Endometrial microvascular endothelial cells (primary cell): ENCODE data around the gene POLG2. TPM values are rescaled to one million over a fixed set of nuclear protein-coding genes. Genes with fewer than 3 reads are reported as not detected.
"Not testable (repeated sequence)": the region's sequence is repeated elsewhere in the genome, so short reads cannot be mapped to it uniquely, and the experiment has no call there.

ENCODE experiments used
- in situ Hi-C: cut with HindIII; loops from 2 replicates; pipeline ENCODE4 v1.10.0; 2017; ENCODE audit warnings: low sequenced_read_pairs, low pct_unique_long_range_greater_than_20kb; ENCODE audit errors: inconsistent ontology term
- total RNA-seq: library from RNA; depleted of rRNA; stranded (reverse); fragments of >200 nt; gene quantifications from one replicate; pipeline ENCODE4 v1.2.3, GENCODE V29; 2015; ENCODE audit errors: inconsistent ontology term

The POLG2 gene
- total RNA-seq, 1 donor from 2014 or later = 15.4 TPM

DNA sequence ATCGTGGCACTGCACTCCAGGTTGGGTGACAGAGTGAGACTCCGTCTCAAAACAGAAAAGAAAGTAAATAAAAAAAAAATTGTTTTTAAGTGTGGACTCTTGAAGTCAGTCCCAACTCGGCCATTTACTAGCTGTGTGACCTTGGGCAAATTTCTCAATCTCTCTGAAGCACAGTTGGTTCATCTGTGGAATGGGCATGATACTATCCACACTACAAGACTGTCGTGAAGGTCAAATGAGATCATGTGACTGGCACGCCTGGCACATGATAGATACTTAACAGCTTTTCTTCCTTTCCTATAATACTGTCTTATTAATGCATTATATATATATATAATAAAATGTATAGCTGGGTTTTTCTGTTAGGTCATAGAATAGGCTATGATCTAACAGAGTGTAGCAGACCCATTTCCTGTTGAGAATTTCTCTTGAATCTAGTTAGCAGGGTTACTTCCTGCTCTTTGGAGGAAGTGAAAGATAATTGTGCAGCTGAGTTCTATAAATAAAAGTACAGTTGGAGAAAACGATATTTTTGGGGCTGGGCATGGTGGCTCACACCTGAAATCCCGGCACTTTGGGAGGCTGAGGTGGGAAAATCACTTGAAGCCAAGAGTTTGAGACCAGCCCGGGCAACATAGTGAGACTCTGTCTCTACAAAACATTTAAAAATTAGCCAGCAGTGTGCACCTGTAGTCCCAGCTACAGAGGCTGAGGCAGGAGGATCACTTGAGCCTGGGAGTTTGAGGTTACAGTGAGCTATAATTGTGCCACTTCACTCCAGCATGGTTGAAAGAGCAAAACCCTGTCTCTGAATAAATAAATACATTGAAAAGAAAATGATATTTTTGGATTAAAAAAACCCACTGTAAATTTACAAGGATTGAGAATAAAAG is 40.6 kb downstream of the POLG2 start:
- in situ Hi-C loops = no loop called here

- in situ Hi-C loops = no loop called here
These were observed 47.3 kb downstream of the POLG2 start for GRCh38 chr17:64449545-64449944.

DNA sequence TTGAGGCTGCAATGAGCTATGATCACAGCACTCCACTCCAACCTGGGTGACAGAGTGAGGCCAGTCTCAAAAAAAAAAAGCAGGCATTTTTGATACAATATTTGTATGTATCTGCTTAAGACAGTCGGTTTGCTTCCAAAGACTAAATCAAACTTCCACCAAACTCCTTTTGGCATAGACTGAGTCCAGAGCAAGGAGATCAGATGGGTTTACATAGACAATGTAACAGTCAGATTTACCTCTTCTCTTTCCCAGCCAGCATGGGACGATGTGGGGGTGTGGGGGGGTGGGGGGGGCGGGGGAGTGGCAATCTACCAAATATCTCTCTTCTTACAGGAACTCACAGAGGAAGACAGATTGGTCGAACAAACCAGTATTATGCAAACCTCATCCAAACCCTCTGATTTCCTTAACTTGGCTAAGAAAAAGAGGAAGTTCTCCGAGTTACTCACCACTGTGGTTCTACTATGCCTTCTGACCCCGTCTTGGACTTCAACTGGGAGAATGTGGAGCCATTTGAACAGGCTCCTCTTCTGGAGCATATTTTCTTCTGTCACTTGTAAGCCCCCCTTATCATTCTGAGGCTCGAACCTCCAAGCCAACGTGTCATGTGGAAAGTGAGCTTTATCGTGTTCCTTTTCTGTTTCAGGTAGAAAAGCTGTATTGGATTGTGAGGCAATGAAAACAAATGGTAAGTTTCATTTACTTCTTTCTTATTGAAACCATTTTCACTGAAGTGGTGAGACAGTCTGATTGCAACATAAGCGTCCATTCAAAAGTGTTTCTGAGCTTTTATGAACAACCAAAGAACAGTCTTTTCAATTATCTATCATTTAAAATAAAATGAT is 48.0 kb downstream of the POLG2 start, which contains the start of gene MILR1:
TSS of gene MILR1 (plus strand) at position 451 of the 848 bp plus-strand sequence. CDS start at position 505, 54 bp downstream.
- in situ Hi-C loops = no loop called here

DNA sequence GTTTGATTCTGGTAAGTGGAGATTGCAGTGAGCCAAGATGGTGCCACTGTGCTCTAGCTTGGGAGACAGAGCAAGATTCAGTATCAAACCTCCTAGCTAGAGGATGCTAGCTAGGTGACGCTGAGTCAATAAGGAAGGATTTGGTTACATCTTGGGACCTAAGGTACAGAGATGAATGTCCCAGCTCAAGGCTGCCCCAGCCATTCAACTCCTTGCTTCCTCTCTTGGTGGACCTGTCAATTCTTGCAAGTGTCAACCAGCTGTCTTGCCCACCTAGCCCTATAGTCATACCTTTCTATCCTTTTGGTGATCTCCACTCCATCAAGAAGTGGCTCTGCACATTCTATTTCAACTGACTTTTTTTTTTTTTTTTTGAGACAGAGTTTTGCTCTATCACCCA is 49.3 kb downstream of the POLG2 start:
- in situ Hi-C loops = no loop called here

DNA sequence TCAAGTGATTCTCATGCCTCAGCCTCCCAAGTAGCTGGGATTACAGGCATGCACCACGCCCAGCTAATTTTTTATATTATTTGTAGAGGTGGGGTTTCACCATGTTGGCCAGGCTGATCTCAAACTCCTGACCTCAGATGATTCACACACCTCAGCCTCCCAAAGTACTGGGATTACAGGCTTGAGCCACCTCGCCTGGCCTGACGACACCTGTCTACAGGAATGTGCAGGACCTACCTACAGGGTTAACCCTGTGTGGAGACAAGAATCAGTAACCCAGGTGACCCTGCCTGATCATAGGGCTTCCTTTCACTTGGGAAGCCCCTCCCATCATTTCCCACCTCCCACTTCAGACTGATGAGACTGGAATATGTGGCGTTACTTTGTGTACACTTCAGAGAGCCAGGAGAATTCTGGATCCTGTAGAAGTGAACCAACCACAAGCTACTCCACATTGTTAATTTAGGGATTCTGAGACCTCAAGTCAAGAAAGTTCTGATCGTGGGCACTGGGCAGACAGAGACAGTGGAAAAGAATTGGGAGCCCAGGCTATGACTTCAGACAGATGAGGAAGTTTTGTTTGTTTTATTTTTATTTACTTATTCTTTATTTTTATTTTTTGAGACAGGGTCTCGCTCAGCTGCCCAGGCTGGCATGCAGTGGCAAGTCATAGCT is 53.6 kb downstream of the POLG2 start:
- in situ Hi-C loops = no loop called here

- in situ Hi-C loops = no loop called here
These were observed 54.3 kb downstream of the POLG2 start for GRCh38 chr17:64442541-64442971.

DNA sequence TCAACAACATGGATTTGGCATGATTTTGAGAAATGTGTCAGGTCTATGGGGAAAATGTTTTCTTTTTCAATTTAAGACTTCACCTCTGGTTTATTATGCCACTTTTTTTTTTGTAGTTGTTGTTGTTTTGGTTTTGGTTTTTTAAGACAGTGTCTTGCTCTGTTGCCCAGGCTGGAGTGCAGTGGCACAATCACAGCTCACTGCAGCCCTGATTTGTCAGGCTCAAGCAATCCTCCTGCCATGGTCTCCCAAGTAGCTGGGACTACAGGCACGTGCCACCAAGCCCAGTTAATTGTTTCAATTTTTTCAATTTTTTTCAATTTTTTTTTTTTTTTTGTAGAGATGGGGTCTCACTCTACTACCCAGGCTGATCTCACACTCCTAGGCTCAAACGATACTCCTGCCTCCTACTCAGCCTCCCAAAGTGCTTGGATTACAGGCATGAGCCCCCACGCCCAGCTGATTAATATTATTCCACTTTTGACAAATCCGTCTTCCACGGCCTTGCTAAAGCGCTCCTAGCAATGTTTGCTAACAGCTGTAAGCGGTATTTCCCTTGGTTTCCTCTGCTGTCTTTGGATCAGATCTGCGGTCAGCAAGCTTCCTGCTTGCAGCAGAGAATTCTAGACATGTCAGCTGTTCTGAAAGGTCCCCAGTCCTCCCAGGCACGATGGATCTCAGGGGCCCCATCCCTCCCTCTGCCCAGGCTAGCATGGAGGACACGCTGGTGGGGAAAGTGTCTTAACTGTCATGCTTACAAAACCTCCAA is 54.9 kb downstream of the POLG2 start:
- in situ Hi-C loops = no loop called here

DNA sequence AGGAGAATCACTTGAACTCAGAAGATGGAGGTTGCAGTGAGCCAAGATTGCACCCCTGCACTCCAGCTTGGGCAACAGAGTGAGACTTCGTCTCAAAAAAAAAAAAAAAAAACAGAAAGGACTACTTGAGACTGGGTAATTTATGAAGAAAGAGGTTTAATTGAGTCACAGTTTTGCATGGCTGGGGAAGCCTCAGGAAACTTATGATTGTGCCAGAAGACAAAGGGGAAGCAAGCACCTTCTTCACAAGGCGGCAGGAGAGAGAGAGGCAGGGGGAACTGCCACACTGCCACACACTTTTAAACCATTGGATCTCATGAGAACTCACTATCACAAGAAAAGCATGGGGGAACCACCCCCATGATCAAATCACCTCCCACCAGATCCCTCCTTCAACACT is 56.9 kb downstream of the POLG2 start:
- in situ Hi-C loops = no loop called here

DNA sequence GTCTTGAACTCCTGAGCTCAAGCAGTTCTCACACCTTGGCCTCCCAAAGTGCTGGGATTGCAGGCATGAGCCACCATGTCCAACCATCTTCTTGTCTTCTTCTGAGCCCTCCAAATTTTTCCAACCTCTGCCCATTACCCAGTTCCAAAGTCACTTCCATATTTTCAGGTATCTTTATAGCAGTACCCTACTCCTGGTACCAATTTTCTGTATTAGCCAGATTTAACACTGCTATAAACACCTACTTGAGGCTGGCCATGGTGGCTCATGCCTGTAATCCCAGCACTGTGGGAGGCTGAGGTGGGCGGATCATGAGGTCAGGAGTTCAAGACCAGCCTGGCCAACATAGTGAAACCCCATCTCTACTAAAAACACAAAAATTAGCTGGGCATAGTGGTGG is 57.3 kb downstream of the POLG2 start:
- in situ Hi-C loops = not testable (repeated sequence)

DNA sequence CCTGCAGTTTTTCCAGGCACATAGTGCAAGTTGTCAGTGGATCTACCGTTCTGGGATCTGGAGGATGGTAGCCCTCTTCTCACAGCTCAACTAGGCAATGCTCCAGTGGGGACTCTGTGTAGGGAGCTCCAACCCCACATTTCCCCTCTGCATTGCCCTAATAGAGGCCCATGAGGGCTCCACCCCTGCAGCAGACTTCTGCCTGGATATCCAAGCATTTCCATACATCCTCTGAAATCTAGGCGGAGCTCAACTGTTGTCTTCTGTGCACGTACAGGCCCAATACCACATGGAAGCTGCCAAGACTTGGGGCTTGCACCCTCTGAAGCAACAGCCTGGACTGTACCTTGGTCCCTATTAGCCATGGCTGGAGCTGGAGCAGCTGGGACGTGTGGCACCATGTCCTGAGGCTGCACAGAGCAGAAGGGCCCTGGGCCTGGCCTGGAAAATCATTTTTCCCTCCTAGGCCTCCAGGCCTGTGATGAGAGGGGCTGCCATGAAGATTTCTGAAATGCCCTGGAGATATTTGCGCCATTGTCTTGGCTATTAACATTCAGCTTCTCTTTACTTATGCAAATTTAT is 58.8 kb downstream of the POLG2 start:
- in situ Hi-C loops = no loop called here

GRCh38 chr17:64431534-64431933 is 65.3 kb downstream of the POLG2 start:
- in situ Hi-C loops = no loop called here

GRCh38 chr17:64430036-64430435 is 66.8 kb downstream of the POLG2 start:
- in situ Hi-C loops = not testable (repeated sequence)

- in situ Hi-C loops = no loop called here
These were observed 68.4 kb downstream of the POLG2 start for GRCh38 chr17:64428406-64428805.

Other genes with a start within 250 kb of the POLG2 start
- 24.9 TPM for gene TEX2, start 233.8 kb downstream of the POLG2 start, total RNA-seq
- gene PECAM1, start 106.2 kb downstream of the POLG2 start, total RNA-seq = 368 TPM
- gene MILR1, start 47.9 kb downstream of the POLG2 start, total RNA-seq = 2.1 TPM
- 1,072 TPM for gene DDX5, start 9.2 kb upstream of the POLG2 start, total RNA-seq
- gene CEP95, start 9.9 kb upstream of the POLG2 start, total RNA-seq = 16.7 TPM
- gene SMURF2, start 165.3 kb upstream of the POLG2 start, total RNA-seq = 138 TPM